ENCODE measurements around the gene FIBCD1. TPM values are rescaled to one million over a fixed set of nuclear protein-coding genes. Genes with fewer than 3 reads are reported as not detected.
A peak's percentile ranks its signal among the peaks of the same experiment; 100 is the strongest.

The FIBCD1 gene
- total and polyA plus RNA-seq, 9 of the 15 experiments (the other 6 are each of a cell fraction or from before 2014, with no cell fraction given) = 0.53 to 1.2 (median 0.95) TPM; not detected in 4

DNA sequence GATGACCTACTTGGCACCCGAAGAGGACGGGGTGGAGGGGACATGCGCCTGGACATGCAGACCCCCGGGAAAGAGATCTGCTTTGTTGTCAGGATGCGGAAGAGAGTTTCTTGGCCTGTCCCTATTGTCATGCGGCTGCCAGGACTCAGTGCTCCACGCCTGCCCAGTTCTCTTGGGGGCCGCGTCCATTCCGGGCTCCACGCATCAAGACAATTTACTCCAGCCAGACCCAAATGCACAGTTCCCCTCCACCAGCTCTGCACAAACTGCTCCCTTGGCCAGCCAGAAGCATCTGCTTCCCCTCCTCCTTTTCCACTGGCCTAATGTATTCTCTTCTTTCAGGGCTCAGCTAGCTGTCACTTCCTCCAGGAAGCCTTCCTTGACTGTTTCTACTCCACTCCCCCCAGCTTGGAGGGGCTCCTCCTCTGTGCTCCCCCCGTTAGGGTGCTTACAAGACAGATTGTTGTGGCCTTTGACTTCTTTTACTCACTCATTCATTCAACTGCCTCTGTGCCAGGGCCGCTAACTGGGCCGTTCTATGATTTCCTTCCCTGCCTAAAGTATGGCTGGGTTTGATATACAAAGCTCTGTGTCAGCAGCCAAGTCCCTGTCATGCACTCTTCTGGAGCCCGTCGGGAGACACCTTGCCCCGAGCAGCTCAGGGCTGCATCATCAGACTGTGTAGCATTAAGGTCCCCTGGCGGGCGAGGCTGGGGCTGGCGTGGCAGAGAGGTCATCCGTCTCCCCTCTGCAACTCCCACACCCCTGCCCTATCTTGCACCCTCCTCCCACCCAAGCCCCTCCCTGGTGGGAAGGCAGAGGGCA, 6.6 kb downstream of the FIBCD1 start:
- intact Hi-C loops (cut with micrococcal nuclease) (no loop called here), in situ Hi-C loops (cut with MboI) (no loop called here)
- Histone ChIP-seq H3K27me3 (ENCODE audit: control insufficient read depth in 2 of 2, insufficient read depth in 2 of 2, low read length in 2 of 2) (peaks cover 96 to 98% of the 10 kb centered on the region in 2 experiments), H4K20me1 (replicated peaks; ENCODE audit: control insufficient read depth, insufficient read depth, low read length) (peaks cover 91% of the 10 kb centered on the region), H3K4me3 (no peak overlapping the region), H3K36me3 (ENCODE audit: control insufficient read depth, insufficient read depth, low read length) (no peaks in the 10 kb centered on the region), H2AFZ (ENCODE audit: low read depth, low read length) (no peak overlapping the region), H3K27ac (ENCODE audit: extremely low read depth, low read depth, low read length) (no peak overlapping the region), H3K9me3 (replicated peaks; ENCODE audit: control insufficient read depth, insufficient read depth, low read depth, low read length) (no peaks in the 10 kb centered on the region), H3K9ac (ENCODE audit: insufficient read depth in 1 of 2, low read depth in 2 of 2, low read length in 2 of 2) (peak overlapping the region in 1 of 2 experiments; percentile 6; a peak in 1 of 4 replicates), H3K4me1 (replicated peaks in 1 of 2; ENCODE audit: control insufficient read depth in 2 of 2, insufficient read depth in 2 of 2, low read length in 2 of 2) (peaks cover 0 to 34% of the 10 kb centered on the region in 2 experiments; a peak in 2 of 5 replicates), H3K9me1 (ENCODE audit: control insufficient read depth, insufficient read depth, low read length) (peaks cover 10% of the 10 kb centered on the region), H3K79me2 (ENCODE audit: control insufficient read depth, insufficient read depth, low read length) (no peaks in the 10 kb centered on the region), H3K4me2 (ENCODE audit: insufficient read depth, low read length) (no peak overlapping the region)
- ATAC-seq = peak; percentile 59
- ChIA-PET POLR2A (interaction anchor here (0.5 to 26.8 kb wide), 15 partner anchors 7 to 355 kb away, joined by 3 to 582 read pairs (median 4); no protein-coding TSS in a partner anchor), CTCF (ENCODE audit: low intra/inter-chr PET ratio) (no interaction called here)
- BruUV-seq (replicated peaks) = no TSS peak
- FAIRE-seq = no peak
- DNase-seq (ENCODE audit: extremely low read depth in 1 of 4, low spot score in 3 of 4) = peak; percentile 61 to 89 (median 69)
- 12% methylated on average over 21 of the region's 21 CpGs for WGBS (ENCODE audit: insufficient coverage, low coverage, missing lambda C conversion rate)
- no peak for TF ChIP-seq HDAC3 (IDR thresholded peaks at IDR 0.05; ENCODE audit: borderline replicate concordance, partially characterized antibody)
- TF ChIP-seq, protein P1, sequence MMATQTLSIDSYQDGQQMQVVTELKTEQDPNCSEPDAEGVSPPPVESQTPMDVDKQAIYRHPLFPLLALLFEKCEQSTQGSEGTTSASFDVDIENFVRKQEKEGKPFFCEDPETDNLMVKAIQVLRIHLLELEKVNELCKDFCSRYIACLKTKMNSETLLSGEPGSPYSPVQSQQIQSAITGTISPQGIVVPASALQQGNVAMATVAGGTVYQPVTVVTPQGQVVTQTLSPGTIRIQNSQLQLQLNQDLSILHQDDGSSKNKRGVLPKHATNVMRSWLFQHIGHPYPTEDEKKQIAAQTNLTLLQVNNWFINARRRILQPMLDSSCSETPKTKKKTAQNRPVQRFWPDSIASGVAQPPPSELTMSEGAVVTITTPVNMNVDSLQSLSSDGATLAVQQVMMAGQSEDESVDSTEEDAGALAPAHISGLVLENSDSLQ (IDR thresholded peaks at IDR 0.05) = no peak
- TF ChIP-seq, protein P2, sequence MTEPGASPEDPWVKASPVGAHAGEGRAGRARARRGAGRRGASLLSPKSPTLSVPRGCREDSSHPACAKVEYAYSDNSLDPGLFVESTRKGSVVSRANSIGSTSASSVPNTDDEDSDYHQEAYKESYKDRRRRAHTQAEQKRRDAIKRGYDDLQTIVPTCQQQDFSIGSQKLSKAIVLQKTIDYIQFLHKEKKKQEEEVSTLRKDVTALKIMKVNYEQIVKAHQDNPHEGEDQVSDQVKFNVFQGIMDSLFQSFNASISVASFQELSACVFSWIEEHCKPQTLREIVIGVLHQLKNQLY (CRISPR knock-in tag; conservative IDR thresholded peaks at IDR 0.05) = 0 out of 4 replicates have a peak, but pooled peaks of 1 of the 2 experiments have one; percentile 18
- TF ChIP-seq COPS2 (conservative IDR thresholded peaks at IDR 0.05) = no peak
- TF ChIP-seq, protein P3, sequence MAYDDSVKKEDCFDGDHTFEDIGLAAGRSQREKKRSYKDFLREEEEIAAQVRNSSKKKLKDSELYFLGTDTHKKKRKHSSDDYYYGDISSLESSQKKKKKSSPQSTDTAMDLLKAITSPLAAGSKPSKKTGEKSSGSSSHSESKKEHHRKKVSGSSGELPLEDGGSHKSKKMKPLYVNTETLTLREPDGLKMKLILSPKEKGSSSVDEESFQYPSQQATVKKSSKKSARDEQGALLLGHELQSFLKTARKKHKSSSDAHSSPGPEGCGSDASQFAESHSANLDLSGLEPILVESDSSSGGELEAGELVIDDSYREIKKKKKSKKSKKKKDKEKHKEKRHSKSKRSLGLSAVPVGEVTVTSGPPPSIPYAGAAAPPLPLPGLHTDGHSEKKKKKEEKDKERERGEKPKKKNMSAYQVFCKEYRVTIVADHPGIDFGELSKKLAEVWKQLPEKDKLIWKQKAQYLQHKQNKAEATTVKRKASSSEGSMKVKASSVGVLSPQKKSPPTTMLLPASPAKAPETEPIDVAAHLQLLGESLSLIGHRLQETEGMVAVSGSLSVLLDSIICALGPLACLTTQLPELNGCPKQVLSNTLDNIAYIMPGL (CRISPR knock-in tag; IDR thresholded peaks at IDR 0.05) = peak; percentile 47
- TF ChIP-seq OTX1 (CRISPR knock-in tag; IDR thresholded peaks at IDR 0.05) = no peak
- no peak for TF ChIP-seq SREBF2 (CRISPR knock-in tag; IDR thresholded peaks at IDR 0.05)
- TF ChIP-seq, protein P4, sequence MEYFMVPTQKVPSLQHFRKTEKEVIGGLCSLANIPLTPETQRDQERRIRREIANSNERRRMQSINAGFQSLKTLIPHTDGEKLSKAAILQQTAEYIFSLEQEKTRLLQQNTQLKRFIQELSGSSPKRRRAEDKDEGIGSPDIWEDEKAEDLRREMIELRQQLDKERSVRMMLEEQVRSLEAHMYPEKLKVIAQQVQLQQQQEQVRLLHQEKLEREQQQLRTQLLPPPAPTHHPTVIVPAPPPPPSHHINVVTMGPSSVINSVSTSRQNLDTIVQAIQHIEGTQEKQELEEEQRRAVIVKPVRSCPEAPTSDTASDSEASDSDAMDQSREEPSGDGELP (CRISPR knock-in tag; IDR thresholded peaks at IDR 0.05; ENCODE audit: borderline replicate concordance) = no peak
- TF ChIP-seq, protein P5, sequence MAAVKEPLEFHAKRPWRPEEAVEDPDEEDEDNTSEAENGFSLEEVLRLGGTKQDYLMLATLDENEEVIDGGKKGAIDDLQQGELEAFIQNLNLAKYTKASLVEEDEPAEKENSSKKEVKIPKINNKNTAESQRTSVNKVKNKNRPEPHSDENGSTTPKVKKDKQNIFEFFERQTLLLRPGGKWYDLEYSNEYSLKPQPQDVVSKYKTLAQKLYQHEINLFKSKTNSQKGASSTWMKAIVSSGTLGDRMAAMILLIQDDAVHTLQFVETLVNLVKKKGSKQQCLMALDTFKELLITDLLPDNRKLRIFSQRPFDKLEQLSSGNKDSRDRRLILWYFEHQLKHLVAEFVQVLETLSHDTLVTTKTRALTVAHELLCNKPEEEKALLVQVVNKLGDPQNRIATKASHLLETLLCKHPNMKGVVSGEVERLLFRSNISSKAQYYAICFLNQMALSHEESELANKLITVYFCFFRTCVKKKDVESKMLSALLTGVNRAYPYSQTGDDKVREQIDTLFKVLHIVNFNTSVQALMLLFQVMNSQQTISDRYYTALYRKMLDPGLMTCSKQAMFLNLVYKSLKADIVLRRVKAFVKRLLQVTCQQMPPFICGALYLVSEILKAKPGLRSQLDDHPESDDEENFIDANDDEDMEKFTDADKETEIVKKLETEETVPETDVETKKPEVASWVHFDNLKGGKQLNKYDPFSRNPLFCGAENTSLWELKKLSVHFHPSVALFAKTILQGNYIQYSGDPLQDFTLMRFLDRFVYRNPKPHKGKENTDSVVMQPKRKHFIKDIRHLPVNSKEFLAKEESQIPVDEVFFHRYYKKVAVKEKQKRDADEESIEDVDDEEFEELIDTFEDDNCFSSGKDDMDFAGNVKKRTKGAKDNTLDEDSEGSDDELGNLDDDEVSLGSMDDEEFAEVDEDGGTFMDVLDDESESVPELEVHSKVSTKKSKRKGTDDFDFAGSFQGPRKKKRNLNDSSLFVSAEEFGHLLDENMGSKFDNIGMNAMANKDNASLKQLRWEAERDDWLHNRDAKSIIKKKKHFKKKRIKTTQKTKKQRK (IDR thresholded peaks at IDR 0.05; ENCODE audit: borderline replicate concordance, low read depth, low read length) = 0 out of 2 replicates have a peak, but pooled peaks have one; percentile 48
- TF ChIP-seq ZNF507 (tag; conservative IDR thresholded peaks at IDR 0.05) = no peak
- no peak for TF ChIP-seq HOXB6 (CRISPR knock-in tag; IDR thresholded peaks at IDR 0.05; ENCODE audit: borderline replicate concordance)
- peak; percentile 100 for TF ChIP-seq ZFP36 (IDR thresholded peaks at IDR 0.05; ENCODE audit: low read depth, low read length, partially characterized antibody)

All from K562 (cell line).